Brain pericyte (primary cell): Measurements from ENCODE around the gene PCP4L1.
"Not testable (repeated sequence)": the region's sequence is repeated elsewhere in the genome, so short reads cannot be mapped to it uniquely, and the experiment has no call there.

Experiments
- DNase-seq: peaks from one replicate; pipeline ENCODE4 v3.0.0-alpha.2; 2012; ENCODE audit warnings: low read depth, low spot score

Gene PCP4L1

DNA sequence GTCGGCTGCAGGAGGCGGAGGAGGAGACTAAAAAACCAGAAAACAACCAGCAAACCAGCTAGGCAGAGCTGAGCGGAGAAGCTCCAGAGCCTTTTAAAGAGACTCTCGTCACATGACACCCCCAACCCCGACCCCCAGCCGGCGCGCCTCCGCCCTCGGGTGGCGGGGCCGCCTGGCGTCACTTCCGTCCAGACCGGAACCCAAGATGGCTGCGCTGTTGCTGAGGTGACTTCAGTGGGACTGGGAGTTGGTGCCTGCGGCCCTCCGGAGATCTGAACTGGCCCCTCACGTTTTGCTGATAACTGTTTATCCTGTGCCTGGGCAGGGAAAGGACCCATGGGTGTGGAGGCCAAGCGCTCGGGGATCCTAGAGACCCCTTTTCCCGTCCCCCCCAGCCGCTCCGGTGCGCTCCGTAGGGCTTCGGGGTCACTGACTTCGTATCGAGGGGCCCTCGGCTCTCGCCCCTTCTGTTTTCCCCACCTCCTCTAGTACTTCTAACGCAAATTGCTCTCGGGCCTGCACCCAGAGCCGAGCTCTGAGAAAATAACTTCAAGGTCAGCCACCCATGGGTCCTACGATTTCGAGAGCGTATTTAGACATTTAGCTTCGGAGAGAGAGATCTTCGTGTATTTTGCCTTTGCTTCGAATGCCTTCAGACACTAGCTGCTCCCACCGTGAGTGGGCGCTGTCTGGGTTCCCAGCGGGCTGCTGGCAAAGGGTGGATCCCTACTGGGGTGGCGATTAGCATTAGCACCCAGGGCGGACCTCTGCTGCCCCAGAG is 55.8 kb downstream of the PCP4L1 start, which contains the start of gene SDHC:
SDHC (plus strand) TSS at position 181 of the 781 bp plus-strand sequence; CDS start at position 206, 25 bp downstream.
- DNase-seq, result peak; percentile 73

DNA sequence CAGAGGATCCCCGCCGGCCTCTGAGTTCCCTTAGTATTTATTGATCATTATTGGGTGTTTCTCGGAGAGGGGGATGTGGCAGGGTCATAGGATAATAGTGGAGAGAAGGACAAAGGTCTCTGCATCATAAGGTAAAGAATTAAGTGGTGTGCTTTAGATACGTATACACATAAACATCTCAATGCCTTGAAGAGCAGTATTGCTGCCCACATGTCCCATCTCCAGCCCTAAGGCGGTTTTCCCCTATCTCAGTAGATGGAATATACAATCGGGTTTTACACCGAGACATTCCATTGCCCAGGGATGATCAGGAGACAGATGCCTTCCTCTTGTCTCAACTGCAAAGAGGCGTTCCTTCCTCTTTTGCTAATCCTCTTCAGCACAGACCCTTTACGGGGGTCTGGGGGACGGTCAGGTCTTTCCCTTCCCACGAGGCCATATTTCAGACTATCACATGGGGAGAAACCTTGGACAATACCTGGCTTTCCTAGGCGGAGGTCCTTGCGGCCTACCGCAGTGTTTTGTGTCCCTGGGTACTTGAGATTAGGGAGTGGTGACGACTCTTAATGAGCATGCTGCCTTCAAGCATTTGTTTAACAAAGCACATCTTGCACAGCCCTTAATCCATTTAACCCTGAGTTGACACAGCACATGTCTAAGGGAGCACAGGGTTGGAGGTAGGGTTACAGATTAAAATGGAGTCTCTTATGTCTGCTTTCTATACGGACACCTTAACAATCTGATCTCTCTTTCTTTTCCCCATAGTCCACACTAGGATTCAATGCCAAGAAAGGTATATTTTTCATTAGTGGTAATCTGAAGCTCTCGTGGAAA is 57.5 kb downstream of the PCP4L1 start:
- not testable (repeated sequence) for DNase-seq

DNA sequence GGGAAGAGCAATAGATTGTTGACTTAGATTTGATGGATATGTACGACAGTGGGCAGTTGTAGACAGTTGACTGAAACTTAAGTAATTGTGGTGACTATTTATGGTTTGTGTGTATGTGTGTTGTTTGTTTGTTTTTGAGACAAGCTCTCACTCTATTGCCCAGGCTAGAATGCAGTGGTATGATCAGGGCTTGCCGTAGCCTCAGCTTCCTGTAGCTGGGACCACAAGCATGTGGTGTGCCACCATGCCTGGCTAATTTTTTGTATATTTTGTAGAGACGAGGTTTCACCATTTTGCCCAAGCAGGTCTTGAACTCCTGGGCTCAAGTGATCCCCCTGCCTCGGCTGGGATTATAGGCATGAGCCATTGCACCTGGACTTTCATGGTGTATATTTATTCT is 65.5 kb downstream of the PCP4L1 start:
- DNase-seq, result no peak

- DNase-seq, result no peak
Observed at GRCh38 chr1:161330346-161330745, 71.8 kb downstream of the PCP4L1 start.

DNA sequence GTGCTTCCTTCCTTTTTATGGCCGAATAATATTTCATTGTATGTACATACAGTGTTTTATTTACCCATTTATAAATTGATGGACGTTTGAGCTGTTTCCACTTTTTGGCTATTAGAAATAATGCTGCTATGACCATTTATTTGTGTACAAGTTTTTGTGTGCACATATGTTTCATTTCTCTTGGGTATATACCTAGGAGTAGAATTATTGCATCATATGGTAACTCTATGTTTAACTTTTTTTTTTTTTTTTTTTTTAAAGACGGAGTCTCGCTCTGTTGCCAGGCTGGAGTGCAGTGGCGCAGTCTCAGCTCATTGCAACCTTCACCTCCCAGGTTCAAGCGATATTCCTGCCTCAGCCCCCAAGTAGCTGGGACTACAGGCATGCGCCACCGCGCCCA is 74.6 kb downstream of the PCP4L1 start:
- DNase-seq, result no peak
